ENCODE data around the gene S100P.

S100P gene

GRCh38 chr4:6742507-6742906 lies 48.8 kb downstream of the S100P start:
- Histone ChIP-seq H3K9me3 (ENCODE audit: insufficient read depth, low read length, severe bottlenecking) (no peaks in the 10 kb centered on the region), H2AFZ (ENCODE audit: low read depth, low read length) (no peak overlapping the region), H3K36me3 (ENCODE audit: insufficient read depth, low read length) (no peaks in the 10 kb centered on the region), H3K27ac (ENCODE audit: low read length) (no peak overlapping the region), H4K20me1 (ENCODE audit: insufficient read depth, low read length) (no peaks in the 10 kb centered on the region), H3K27me3 (ENCODE audit: insufficient read depth, low read length, poor library complexity) (no peaks in the 10 kb centered on the region), H3K79me2 (ENCODE audit: insufficient read depth, low read length) (no peaks in the 10 kb centered on the region), H3K4me2 (ENCODE audit: insufficient read depth, low read length) (no peak overlapping the region), H3K4me1 (ENCODE audit: insufficient read depth, low read length) (no peaks in the 10 kb centered on the region), H3K9ac (ENCODE audit: low read depth, low read length) (no peak overlapping the region), H3K4me3 (ENCODE audit: low read depth in 1 of 2, low read length in 2 of 2) (no peak overlapping the region)
- DNase-seq (no peak), ATAC-seq (ENCODE audit: insufficient read depth, low read depth) (no peak)
- TF ChIP-seq, protein P1, sequence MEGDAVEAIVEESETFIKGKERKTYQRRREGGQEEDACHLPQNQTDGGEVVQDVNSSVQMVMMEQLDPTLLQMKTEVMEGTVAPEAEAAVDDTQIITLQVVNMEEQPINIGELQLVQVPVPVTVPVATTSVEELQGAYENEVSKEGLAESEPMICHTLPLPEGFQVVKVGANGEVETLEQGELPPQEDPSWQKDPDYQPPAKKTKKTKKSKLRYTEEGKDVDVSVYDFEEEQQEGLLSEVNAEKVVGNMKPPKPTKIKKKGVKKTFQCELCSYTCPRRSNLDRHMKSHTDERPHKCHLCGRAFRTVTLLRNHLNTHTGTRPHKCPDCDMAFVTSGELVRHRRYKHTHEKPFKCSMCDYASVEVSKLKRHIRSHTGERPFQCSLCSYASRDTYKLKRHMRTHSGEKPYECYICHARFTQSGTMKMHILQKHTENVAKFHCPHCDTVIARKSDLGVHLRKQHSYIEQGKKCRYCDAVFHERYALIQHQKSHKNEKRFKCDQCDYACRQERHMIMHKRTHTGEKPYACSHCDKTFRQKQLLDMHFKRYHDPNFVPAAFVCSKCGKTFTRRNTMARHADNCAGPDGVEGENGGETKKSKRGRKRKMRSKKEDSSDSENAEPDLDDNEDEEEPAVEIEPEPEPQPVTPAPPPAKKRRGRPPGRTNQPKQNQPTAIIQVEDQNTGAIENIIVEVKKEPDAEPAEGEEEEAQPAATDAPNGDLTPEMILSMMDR (IDR thresholded peaks at IDR 0.05; ENCODE audit: borderline replicate concordance, extremely low read depth, low read length, poor library complexity, severe bottlenecking) = no peak
- TF ChIP-seq EZH2 (IDR thresholded peaks at IDR 0.05; ENCODE audit: borderline replicate concordance, low read depth, low read length, severe bottlenecking) = no peak

GRCh38 chr4:6742989-6743388 lies 49.3 kb downstream of the S100P start:
- Histone ChIP-seq H3K27me3 (ENCODE audit: insufficient read depth, low read length, poor library complexity) (no peaks in the 10 kb centered on the region), H2AFZ (ENCODE audit: low read depth, low read length) (no peak overlapping the region), H3K4me3 (ENCODE audit: low read depth in 1 of 2, low read length in 2 of 2) (no peak overlapping the region), H3K36me3 (ENCODE audit: insufficient read depth, low read length) (no peaks in the 10 kb centered on the region), H3K79me2 (ENCODE audit: insufficient read depth, low read length) (no peaks in the 10 kb centered on the region), H3K9me3 (ENCODE audit: insufficient read depth, low read length, severe bottlenecking) (no peaks in the 10 kb centered on the region), H3K9ac (ENCODE audit: low read depth, low read length) (no peak overlapping the region), H4K20me1 (ENCODE audit: insufficient read depth, low read length) (no peaks in the 10 kb centered on the region), H3K4me1 (ENCODE audit: insufficient read depth, low read length) (no peaks in the 10 kb centered on the region), H3K4me2 (ENCODE audit: insufficient read depth, low read length) (no peak overlapping the region), H3K27ac (ENCODE audit: low read length) (no peak overlapping the region)
- TF ChIP-seq EZH2 (IDR thresholded peaks at IDR 0.05; ENCODE audit: borderline replicate concordance, low read depth, low read length, severe bottlenecking) = no peak
- TF ChIP-seq, protein P1 (IDR thresholded peaks at IDR 0.05; ENCODE audit: borderline replicate concordance, extremely low read depth, low read length, poor library complexity, severe bottlenecking) = no peak
- DNase-seq (no peak), ATAC-seq (ENCODE audit: insufficient read depth, low read depth) (no peak)

All from DND-41 (cell line).